SJCRH30 (cell line): ENCODE measurements around the gene SUMO4. TPM values are rescaled to one million over a fixed set of nuclear protein-coding genes. Genes with fewer than 3 reads are reported as not detected.

Source experiments
- DNase-seq, 2 experiments: peaks; one replicate each; pipeline ENCODE4 v3.0.0-alpha.2; 2015 to 2020
- H3K27ac ChIP-seq: fragments of 250-450 bp; sonication (Bioruptor Pico); 2 replicates; pipeline ENCODE4 v1.5.1; 2020; ENCODE audit warnings: mild to moderate bottlenecking, moderate library complexity
- H3K27me3 ChIP-seq: fragments of 250-450 bp; sonication (Bioruptor Pico); 2 replicates; pipeline ENCODE4 v1.5.1; 2020; ENCODE audit warnings: mild to moderate bottlenecking, moderate library complexity
- H3K36me3 ChIP-seq: fragments of 250-450 bp; sonication (Bioruptor Pico); 2 replicates; pipeline ENCODE4 v1.5.1; 2020; ENCODE audit warnings: mild to moderate bottlenecking, moderate library complexity
- H3K4me1 ChIP-seq: fragments of 250-450 bp; sonication (Bioruptor Pico); 2 replicates; pipeline ENCODE4 v1.5.1; 2020; ENCODE audit warnings: mild to moderate bottlenecking, moderate library complexity
- H3K4me3 ChIP-seq: fragments of 250-450 bp; sonication (Bioruptor Pico); 2 replicates; pipeline ENCODE4 v1.5.1; 2020; ENCODE audit warnings: mild to moderate bottlenecking, moderate library complexity
- H3K9me3 ChIP-seq: fragments of 250-450 bp; sonication (Bioruptor Pico); replicated peaks from 2 replicates; pipeline ENCODE4 v1.5.1; 2020; ENCODE audit warnings: mild to moderate bottlenecking, moderate library complexity
- total RNA-seq: library from RNA; depleted of rRNA; stranded (reverse); fragments of >200 nt; shearing (Covaris generic); gene quantifications from 2 replicates; pipeline ENCODE4 v1.2.3, GENCODE V29; 2014; rRNA removed

Gene SUMO4
- total RNA-seq, 1 experiment from 2014 or later, result 1.5 TPM

DNA sequence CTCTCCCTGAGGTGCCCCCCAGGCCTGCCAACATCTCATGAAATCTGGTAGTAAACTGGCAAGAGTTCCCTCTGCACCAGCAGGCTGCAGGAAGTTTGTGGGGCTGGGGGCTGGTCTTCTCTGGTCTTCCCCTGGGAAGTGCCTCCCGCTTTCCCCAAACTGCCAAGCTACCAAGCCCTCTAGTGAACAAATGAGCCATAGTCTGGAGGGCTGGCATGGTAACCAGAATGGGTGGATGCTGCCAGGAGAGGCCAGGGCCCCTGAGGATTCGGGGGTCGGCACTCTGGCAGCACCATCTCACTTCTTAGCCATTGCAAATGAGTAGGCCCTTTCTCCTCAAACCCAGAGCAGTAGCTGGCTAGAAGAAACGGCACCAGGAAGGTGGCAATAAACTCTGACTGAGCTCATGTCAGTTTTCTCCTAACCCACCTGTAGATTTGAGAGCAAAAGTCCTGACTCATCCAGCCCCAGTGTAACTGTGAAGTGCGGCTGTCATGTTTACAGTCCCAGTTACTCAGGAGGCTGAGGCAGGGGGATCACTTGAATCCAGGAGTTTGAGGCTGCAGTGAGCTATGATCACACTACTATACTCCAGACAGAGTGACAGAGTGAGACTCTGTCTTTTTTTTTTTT is 48.9 kb downstream of the SUMO4 start:
- H3K4me3 ChIP-seq, result no peak overlapping the region
- H3K4me1 ChIP-seq, result peaks cover 18% of the 10 kb centered on the region
- no peaks in the 10 kb centered on the region for H3K36me3 ChIP-seq
- H3K9me3 ChIP-seq, result no peaks in the 10 kb centered on the region
- no peaks in the 10 kb centered on the region for H3K27me3 ChIP-seq
- no peak overlapping the region for H3K27ac ChIP-seq
- DNase-seq, result no peak

DNA sequence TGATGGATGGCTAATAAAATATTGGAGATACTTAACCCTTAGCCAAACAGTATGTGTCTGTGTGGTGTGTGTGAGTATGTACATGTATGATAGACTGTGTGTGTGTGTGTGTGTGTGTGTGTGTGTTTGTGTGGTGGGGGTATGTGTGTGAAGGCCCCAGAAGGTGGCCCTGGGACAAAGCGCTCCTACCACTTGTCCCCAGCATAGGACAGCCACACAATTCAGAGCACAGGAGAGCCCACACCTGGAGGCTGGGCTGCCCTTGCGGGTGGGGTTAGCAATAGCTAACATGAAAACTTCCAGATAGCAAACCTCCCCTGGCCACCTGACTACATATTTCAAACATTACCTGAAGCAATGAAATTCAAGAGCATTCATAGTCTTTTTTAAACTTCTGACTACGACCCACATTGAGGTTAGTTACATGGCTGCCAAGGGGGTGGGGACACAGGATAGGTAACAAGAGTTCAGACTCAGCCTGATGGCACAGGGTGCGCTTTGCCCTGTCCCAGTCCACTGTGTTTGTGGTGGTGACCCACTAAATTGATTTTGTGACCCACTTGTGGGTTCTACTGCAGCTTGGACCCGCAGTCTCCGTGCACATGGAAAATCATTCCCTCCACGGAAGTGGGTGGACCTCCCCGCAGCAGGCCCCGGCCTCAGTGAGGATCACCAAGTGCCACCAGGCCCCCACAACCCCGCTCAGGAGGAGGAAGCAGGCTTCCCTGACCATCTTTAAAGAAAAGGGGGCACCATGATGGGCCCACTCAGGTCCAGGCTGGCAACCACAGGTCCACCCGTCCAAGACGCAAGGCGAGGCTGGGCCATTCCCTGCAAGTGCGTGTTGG is 50.0 kb downstream of the SUMO4 start:
- H3K27me3 ChIP-seq, result no peaks in the 10 kb centered on the region
- DNase-seq, result no peak
- peaks cover 15% of the 10 kb centered on the region for H3K4me1 ChIP-seq
- no peaks in the 10 kb centered on the region for H3K36me3 ChIP-seq
- no peak overlapping the region for H3K4me3 ChIP-seq
- H3K27ac ChIP-seq, result no peak overlapping the region
- H3K9me3 ChIP-seq, result no peaks in the 10 kb centered on the region

Other genes with a start within 250 kb of the SUMO4 start
- 33.8 and 37.6 TPM in 2 replicates for gene TAB2, start 82.5 kb upstream of the SUMO4 start, total RNA-seq
- not detected in 2 replicates for gene ZC3H12D, start 84.8 kb downstream of the SUMO4 start, total RNA-seq
- gene PPIL4, start 145.8 kb downstream of the SUMO4 start, total RNA-seq, result 36.0 and 42.8 TPM in 2 replicates
- gene GINM1, start 166.1 kb downstream of the SUMO4 start, total RNA-seq, result 32.6 and 35.1 TPM in 2 replicates
- gene KATNA1, start 248.5 kb downstream of the SUMO4 start, total RNA-seq, result 32.9 and 39.7 TPM in 2 replicates